Thoracic aorta (tissue), 2 donors: ENCODE measurements around the gene SAMHD1. TPM values are rescaled to one million over a fixed set of nuclear protein-coding genes. Genes with fewer than 3 reads are reported as not detected.
"Not testable (repeated sequence)": the region's sequence is repeated elsewhere in the genome, so short reads cannot be mapped to it uniquely, and the experiment has no call there.

ENCODE experiments used
- ATAC-seq: fragments of 150-250 bp; one replicate; pipeline ENCODE4 v1.8.0; 2017; ENCODE audit warnings: low read depth; ENCODE audit not compliant: insufficient number of reproducible peaks, low FRiP score
- DNase-seq: peaks from one replicate; pipeline ENCODE4 v3.0.0-alpha.2; 2020; ENCODE audit warnings: low spot score
- H3K27ac ChIP-seq, 2 donors: fragments of 200-600 bp; sonication (generic); 1 replicate in 1 of 2; 2 replicates in 1 of 2; pipeline ENCODE4 v1.5.1; 2016; ENCODE audit warnings: mild to moderate bottlenecking in 2 of 2, moderate library complexity in 2 of 2
- H3K27me3 ChIP-seq: fragments of 200-600 bp; sonication (generic); replicated peaks from 2 replicates; pipeline ENCODE4 v1.6.0; 2016; ENCODE audit warnings: mild to moderate bottlenecking; ENCODE audit not compliant: insufficient read depth
- H3K36me3 ChIP-seq: fragments of 200-600 bp; sonication (generic); one replicate; pipeline ENCODE4 v1.5.1; 2016
- H3K4me1 ChIP-seq, 2 donors: fragments of 200-600 bp; sonication (generic); 1 replicate in 1 of 2; 2 replicates in 1 of 2; pipeline versions ENCODE4 v1.5.1 to v1.6.0; 2016; ENCODE audit warnings: low read depth in 2 of 2, mild to moderate bottlenecking in 1 of 2; ENCODE audit not compliant: control insufficient read depth in 1 of 2
- H3K4me3 ChIP-seq: fragments of 200-600 bp; sonication (generic); 2 replicates; pipeline ENCODE4 v1.5.1; 2016; ENCODE audit warnings: mild to moderate bottlenecking
- H3K9me3 ChIP-seq: fragments of 200-600 bp; sonication (generic); 2 replicates; pipeline ENCODE4 v1.5.1; 2016
- total RNA-seq, 2 donors: library from RNA; depleted of rRNA; stranded (reverse); fragments of >200 nt; gene quantifications; one replicate each; pipeline versions ENCODE4 v1.1.0 to v1.2.3, GENCODE V29; 2016
- TF ChIP-seq, protein P1 (sequence below): fragments of 200-600 bp; sonication (generic); IDR thresholded peaks from one replicate; pipeline ENCODE4 v1.5.1; 2019; ENCODE audit warnings: antibody characterized with exemption

Gene SAMHD1
- total RNA-seq, 2 donors from 2014 or later = 229 to 365 TPM

DNA sequence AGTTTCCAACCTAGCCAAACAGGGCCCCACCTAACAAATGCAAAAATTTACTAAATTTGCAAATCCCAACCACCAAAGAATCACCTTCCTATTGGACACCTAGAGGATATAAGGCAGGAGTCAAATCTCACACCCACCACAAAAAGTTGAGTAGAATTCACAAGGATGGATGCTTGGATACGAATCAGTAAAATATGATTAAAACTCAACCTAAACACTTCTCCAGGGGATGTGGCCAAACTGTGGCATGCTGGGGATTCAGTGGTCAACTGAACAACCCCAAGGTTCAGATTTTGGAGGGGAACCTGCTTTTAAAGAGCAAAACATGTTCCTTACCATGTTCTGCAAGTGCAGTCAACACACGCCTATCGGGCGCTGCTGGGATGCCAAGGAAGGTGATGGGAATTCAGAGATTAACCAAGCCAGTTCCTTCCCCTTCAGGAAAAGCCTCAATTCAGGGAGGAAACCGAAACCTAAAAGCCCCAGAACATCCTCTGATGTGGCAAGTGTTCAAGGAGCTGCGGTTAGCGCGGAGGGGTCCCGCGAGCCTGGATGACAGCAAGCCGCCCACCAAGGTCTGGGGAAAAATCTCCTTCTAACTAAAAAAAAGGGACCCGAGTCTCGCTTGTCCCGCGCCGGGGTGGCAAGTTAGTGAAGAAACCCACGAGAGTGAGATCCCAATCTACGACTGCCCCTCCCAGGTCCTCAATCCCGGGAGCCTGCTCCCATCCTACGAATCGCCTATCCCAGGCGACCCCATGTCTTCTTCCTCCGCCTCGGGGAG is 902 bp downstream of the SAMHD1 start:
- TF ChIP-seq, protein P1, sequence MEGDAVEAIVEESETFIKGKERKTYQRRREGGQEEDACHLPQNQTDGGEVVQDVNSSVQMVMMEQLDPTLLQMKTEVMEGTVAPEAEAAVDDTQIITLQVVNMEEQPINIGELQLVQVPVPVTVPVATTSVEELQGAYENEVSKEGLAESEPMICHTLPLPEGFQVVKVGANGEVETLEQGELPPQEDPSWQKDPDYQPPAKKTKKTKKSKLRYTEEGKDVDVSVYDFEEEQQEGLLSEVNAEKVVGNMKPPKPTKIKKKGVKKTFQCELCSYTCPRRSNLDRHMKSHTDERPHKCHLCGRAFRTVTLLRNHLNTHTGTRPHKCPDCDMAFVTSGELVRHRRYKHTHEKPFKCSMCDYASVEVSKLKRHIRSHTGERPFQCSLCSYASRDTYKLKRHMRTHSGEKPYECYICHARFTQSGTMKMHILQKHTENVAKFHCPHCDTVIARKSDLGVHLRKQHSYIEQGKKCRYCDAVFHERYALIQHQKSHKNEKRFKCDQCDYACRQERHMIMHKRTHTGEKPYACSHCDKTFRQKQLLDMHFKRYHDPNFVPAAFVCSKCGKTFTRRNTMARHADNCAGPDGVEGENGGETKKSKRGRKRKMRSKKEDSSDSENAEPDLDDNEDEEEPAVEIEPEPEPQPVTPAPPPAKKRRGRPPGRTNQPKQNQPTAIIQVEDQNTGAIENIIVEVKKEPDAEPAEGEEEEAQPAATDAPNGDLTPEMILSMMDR = no peak
- DNase-seq = no peak
- peaks cover 9% of the 10 kb centered on the region for H3K36me3 ChIP-seq

DNA sequence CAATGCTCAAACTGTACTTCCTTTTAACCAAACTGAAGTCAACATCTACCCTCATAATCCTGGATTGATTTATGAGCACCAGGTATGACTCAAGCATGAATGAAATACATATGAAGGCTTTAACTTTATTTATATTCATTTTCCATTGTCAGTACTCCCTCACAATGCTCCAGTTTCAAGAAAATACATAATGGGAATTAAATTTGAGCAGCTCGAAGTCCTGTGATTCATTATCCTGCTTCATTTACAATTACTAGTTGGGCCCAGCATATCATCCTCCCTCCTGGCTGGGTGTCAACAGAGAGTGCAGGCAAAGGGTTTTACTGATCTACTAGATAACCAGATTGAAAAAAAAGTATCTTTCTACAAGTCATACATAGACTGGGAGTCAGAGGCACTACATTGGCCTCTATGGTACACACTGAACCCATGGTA is 10.1 kb downstream of the SAMHD1 start:
- Histone ChIP-seq H3K27me3 (no peaks in the 10 kb centered on the region), H3K4me3 (no peak overlapping the region), H3K36me3 (peaks cover 32% of the 10 kb centered on the region), H3K27ac (peak overlapping the region in 1 of 2 donors; percentile 50), H3K4me1 (peaks cover 47 to 75% of the 10 kb centered on the region in 2 donors), H3K9me3 (no peaks in the 10 kb centered on the region)
- no peak for ATAC-seq
- TF ChIP-seq, protein P1 = no peak
- DNase-seq = no peak

More for the DNA sequence above, 902 bp downstream of the SAMHD1 start:
- H3K27ac ChIP-seq = peak overlapping the region; percentile 82 to 86
- peak overlapping the region; percentile 94 for H3K4me3 ChIP-seq
- ATAC-seq = no peak
- H3K27me3 ChIP-seq = no peaks in the 10 kb centered on the region
- peaks cover 12 to 15% of the 10 kb centered on the region in 2 donors for H3K4me1 ChIP-seq
- no peaks in the 10 kb centered on the region for H3K9me3 ChIP-seq

DNA sequence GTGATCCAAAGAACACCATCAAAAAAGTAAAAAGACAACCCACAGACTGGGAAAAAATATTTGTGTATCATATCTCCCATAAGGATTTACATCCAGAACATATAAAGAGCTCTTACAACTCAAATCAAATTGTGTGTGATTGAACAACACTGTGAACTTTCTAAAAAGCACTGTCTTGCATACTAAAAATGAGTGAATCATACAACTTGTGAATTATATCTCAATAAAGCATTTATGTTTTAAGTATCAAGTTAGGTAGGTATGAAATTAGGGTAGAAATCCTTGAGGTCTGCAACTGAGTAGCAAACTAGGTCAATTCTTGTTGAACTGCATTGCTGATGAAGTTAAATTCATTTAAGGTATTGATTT is 14.1 kb downstream of the SAMHD1 start:
- H3K4me1 ChIP-seq = peaks cover 25 to 55% of the 10 kb centered on the region in 2 donors
- H3K27ac ChIP-seq = peak overlapping the region; percentile 4 to 45
- ATAC-seq (no peak), DNase-seq (no peak)
- no peaks in the 10 kb centered on the region for H3K27me3 ChIP-seq
- H3K4me3 ChIP-seq = no peak overlapping the region
- no peaks in the 10 kb centered on the region for H3K9me3 ChIP-seq
- peaks cover 22% of the 10 kb centered on the region for H3K36me3 ChIP-seq
- TF ChIP-seq, protein P1 = no peak

DNA sequence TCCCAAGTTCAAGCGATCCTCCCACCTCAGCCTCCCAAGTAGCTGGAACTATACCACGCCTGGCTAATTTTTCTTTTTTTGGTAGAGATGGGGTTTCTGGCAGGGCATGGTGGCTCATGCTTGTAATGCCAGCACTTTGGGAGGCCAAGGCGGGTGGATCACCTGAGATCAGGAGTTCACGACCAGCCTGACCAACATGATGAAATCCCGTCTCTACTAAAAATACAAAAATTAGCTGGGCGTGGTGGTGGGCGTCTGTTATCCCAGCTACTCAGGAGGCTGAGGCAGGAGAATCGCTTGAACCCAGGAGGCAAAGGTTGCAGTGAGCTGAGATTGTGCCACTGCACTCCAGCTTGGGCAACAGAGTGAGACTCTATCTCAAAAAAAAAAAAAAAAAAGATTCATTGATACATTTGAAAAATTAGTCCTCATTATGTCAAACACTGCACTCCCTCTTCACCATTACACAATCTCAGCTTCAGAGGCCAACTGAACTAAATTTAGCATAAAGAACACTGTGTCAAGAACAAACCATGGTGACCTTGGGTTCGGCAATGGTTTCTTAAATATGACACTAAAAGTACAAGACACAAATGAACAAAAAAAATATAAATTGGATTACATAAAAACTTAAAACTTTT is 14.6 kb downstream of the SAMHD1 start:
- Histone ChIP-seq H3K4me1 (peaks cover 25 to 50% of the 10 kb centered on the region in 2 donors), H3K36me3 (peaks cover 22% of the 10 kb centered on the region), H3K27ac (peak overlapping the region; percentile 34 to 63)
- H3K27me3 ChIP-seq, H3K4me3 ChIP-seq, H3K9me3 ChIP-seq, DNase-seq: not testable (repeated sequence)
- peak; percentile 54 for ATAC-seq

DNA sequence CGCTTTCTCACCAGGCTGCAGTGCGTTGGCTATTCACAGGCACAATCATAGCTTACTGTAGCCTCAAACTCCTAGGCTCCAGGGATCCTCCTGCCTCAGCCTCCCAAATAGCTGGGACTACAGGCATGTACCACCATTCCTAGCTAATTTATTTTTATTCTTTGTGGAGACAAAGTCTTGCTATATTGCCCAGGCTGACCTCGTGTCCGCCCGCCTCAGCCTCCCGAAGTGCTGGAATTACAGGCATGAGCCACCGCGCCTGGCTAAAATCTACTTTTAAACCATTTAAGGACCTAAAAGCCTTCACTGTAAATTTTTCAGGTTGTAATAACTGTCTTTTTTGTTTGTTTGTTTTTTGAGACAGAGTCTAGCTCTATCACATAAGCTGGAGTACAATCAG is 15.2 kb downstream of the SAMHD1 start:
- Histone ChIP-seq H3K9me3 (no peaks in the 10 kb centered on the region), H3K36me3 (peaks cover 23% of the 10 kb centered on the region), H3K4me1 (peaks cover 23 to 45% of the 10 kb centered on the region in 2 donors), H3K27ac (peak overlapping the region; percentile 34 to 63), H3K4me3 (no peak overlapping the region), H3K27me3 (no peaks in the 10 kb centered on the region)
- DNase-seq = no peak
- TF ChIP-seq, protein P1 = no peak
- ATAC-seq = no peak

DNA sequence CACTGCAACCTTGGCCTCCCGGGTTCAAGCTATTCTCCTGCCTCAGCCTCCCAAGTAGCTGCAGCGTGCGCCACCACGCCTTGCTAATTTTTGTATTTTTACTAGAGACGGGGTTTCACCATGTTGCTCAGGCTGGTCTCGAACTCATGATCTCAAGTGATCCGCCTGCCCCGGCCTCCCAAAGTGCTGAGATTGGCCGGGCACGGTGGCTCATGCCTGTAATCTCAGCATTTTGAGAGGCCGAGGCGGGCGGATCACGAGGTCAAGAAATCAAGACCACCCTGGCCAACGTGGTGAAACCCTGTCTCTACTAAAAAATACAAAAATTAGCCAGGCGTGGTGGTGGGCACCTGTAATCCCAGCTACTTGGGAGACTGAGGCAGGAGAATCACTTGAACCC is 17.9 kb downstream of the SAMHD1 start:
- ATAC-seq, H3K4me3 ChIP-seq, H3K9me3 ChIP-seq, H3K27me3 ChIP-seq, DNase-seq, H3K27ac ChIP-seq: not testable (repeated sequence)
- peaks cover 43% of the 10 kb centered on the region for H3K36me3 ChIP-seq
- H3K4me1 ChIP-seq = peaks cover 15 to 31% of the 10 kb centered on the region in 2 donors
